H1 (cell line): ENCODE measurements around the gene MTR. TPM values are rescaled to one million over a fixed set of nuclear protein-coding genes. Genes with fewer than 3 reads are reported as not detected.

Experiments
- CTCF ChIA-PET: fragments of 300-600 bp; sonication (Branson Sonifier 250); formaldehyde crosslinking; loops from one replicate; lab custom pipeline; 2021; ENCODE audit not compliant: partially characterized antibody; lab: Charles Lee
- POLR2A ChIA-PET: fragments of 300-600 bp; sonication (Branson Sonifier 250); formaldehyde crosslinking; loops from one replicate; lab custom pipeline; 2021; ENCODE audit warnings: inconsistent platforms; ENCODE audit not compliant: partially characterized antibody; lab: Charles Lee
- DNase-seq, 2 experiments: peaks; one replicate each; pipeline versions ENCODE4 v3.0.0 to v3.0.0-alpha.2; 2010 to 2022; ENCODE audit warnings: low spot score in 2 of 2, low read depth in 1 of 2, mixed read lengths in 1 of 2
- FAIRE-seq: peaks from 2 replicates; lab custom pipeline; 2011; peaks lifted over from hg19 to GRCh38; lab: Jason Lieb, UNC
- H2AFZ ChIP-seq: 2 replicates; pipeline ENCODE4 v1.8.1; 2012; ENCODE audit warnings: low read length, inconsistent platforms
- H2AK5ac ChIP-seq: 2 replicates; pipeline ENCODE4 v1.6.1; 2013; ENCODE audit warnings: low read depth, low read length
- H2BK120ac ChIP-seq: replicated peaks from 2 replicates; pipeline ENCODE3; 2013; ENCODE audit warnings: low read depth, low read length, inconsistent platforms
- H2BK12ac ChIP-seq: 2 replicates; pipeline ENCODE4 v1.6.1; 2013; ENCODE audit warnings: low read depth, low read length
- H2BK15ac ChIP-seq: 2 replicates; pipeline ENCODE4 v1.6.1; 2013; ENCODE audit warnings: low read length
- H2BK20ac ChIP-seq: 2 replicates; pipeline ENCODE4 v1.6.1; 2013; ENCODE audit warnings: low read length
- H2BK5ac ChIP-seq: 2 replicates; pipeline ENCODE4 v1.6.1; 2013; ENCODE audit warnings: low read depth, low read length
- H3K14ac ChIP-seq: 2 replicates; pipeline ENCODE4 v1.6.1; 2013; ENCODE audit warnings: inconsistent platforms; ENCODE audit not compliant: insufficient read length
- H3K18ac ChIP-seq: 2 replicates; pipeline ENCODE4 v1.6.1; 2013; ENCODE audit warnings: low read length; ENCODE audit errors: extremely low read depth
- H3K23ac ChIP-seq: 2 replicates; pipeline ENCODE4 v1.6.1; 2013; ENCODE audit warnings: inconsistent platforms; ENCODE audit not compliant: insufficient read length
- H3K23me2 ChIP-seq: 2 replicates; pipeline ENCODE4 v1.6.1; 2013; ENCODE audit warnings: low read depth, low read length
- H3K27ac ChIP-seq: 2 replicates; pipeline ENCODE4 v1.6.1; 2011; ENCODE audit warnings: low read depth, low read length, inconsistent platforms
- H3K27me3 ChIP-seq, 4 experiments: replicated peaks in 1 of 4; 1 replicate in 1 of 4; 2 replicates in 3 of 4; pipeline versions ENCODE4 v1.6.1 to v1.8.1; 2011 to 2013; ENCODE audit warnings: low read length in 3 of 4, mild to moderate bottlenecking in 3 of 4, inconsistent platforms in 2 of 4, mixed read lengths in 2 of 4, moderate library complexity in 1 of 4; ENCODE audit not compliant: control insufficient read depth in 3 of 4, insufficient read depth in 3 of 4; ENCODE audit errors: extremely low read depth in 1 of 4
- H3K36me3 ChIP-seq, 4 experiments: 2 replicates each; pipeline versions ENCODE4 v1.6.1 to v1.8.1; 2011 to 2013; ENCODE audit warnings: mild to moderate bottlenecking in 4 of 4, low read length in 3 of 4, moderate library complexity in 2 of 4, control low read depth in 1 of 4, inconsistent platforms in 1 of 4; ENCODE audit not compliant: insufficient read depth in 4 of 4, control insufficient read depth in 2 of 4
- H3K4ac ChIP-seq: replicated peaks from 2 replicates; pipeline ENCODE3; 2013; ENCODE audit warnings: low read length, low read depth, mixed read lengths, inconsistent platforms; ENCODE audit not compliant: insufficient read length
- H3K4me1 ChIP-seq, 4 experiments: replicated peaks in 1 of 4; 1 replicate in 1 of 4; 2 replicates in 3 of 4; pipeline versions ENCODE4 v1.6.1 to v1.8.1; 2011 to 2013; ENCODE audit warnings: low read length in 3 of 4, inconsistent platforms in 2 of 4, mixed read lengths in 1 of 4; ENCODE audit not compliant: insufficient read depth in 4 of 4, control insufficient read depth in 3 of 4
- H3K4me2 ChIP-seq, 2 experiments: 2 replicates each; pipeline versions ENCODE4 v1.6.1 to v1.8.1; 2011 to 2013; ENCODE audit warnings: low read depth in 2 of 2, low read length in 2 of 2, control low read depth in 1 of 2, inconsistent platforms in 1 of 2, mild to moderate bottlenecking in 1 of 2; ENCODE audit not compliant: insufficient read depth in 1 of 2
- H3K4me3 ChIP-seq, 4 experiments: fragments of 200-600, 300-600 bp in 1 of 4; sonication (generic), shearing (Covaris generic), sonication (Bioruptor Twin) in 1 of 4; 2 replicates each; pipeline versions ENCODE4 v1.5.1 to v1.8.1; 2011 to 2016; ENCODE audit warnings: low read length in 4 of 4, low read depth in 3 of 4, control low read depth in 2 of 4, inconsistent platforms in 2 of 4, mild to moderate bottlenecking in 2 of 4, mixed read lengths in 1 of 4, moderate library complexity in 1 of 4; ENCODE audit not compliant: insufficient read depth in 2 of 4; ENCODE audit errors: extremely low read depth in 1 of 4
- H3K56ac ChIP-seq: replicated peaks from 2 replicates; pipeline ENCODE3; 2013; ENCODE audit warnings: low read depth, mild to moderate bottlenecking, mixed read lengths, low read length, inconsistent platforms; ENCODE audit not compliant: insufficient read length
- H3K79me1 ChIP-seq: 2 replicates; pipeline ENCODE4 v1.6.1; 2013; ENCODE audit warnings: low read depth, low read length, control low read depth
- H3K79me2 ChIP-seq, 2 experiments: 2 replicates each; pipeline versions ENCODE4 v1.6.1 to v1.8.1; 2012 to 2013; ENCODE audit warnings: low read length in 2 of 2, mild to moderate bottlenecking in 2 of 2, inconsistent platforms in 1 of 2; ENCODE audit not compliant: insufficient read depth in 2 of 2, control insufficient read depth in 1 of 2
- H3K9ac ChIP-seq, 4 experiments: replicated peaks in 1 of 4; 1 replicate in 1 of 4; 2 replicates in 3 of 4; pipeline versions ENCODE4 v1.6.1 to v1.8.1; 2011 to 2013; ENCODE audit warnings: low read depth in 3 of 4, low read length in 3 of 4, control low read depth in 2 of 4, mild to moderate bottlenecking in 2 of 4, moderate library complexity in 2 of 4, inconsistent platforms in 1 of 4; ENCODE audit errors: extremely low read depth in 1 of 4
- H3K9me3 ChIP-seq, 2 experiments: 2 replicates each; pipeline versions ENCODE4 v1.6.1 to v1.8.1; 2012 to 2013; ENCODE audit warnings: mild to moderate bottlenecking in 2 of 2, moderate library complexity in 2 of 2, control low read depth in 1 of 2, inconsistent platforms in 1 of 2, low read depth in 1 of 2, low read length in 1 of 2, mixed read lengths in 1 of 2; ENCODE audit not compliant: insufficient read depth in 2 of 2
- H4K20me1 ChIP-seq, 2 experiments: replicated peaks in 1 of 2; 2 replicates each; pipeline versions ENCODE3 to v1.8.1; 2011 to 2013; ENCODE audit warnings: inconsistent platforms in 2 of 2, low read length in 2 of 2, mild to moderate bottlenecking in 1 of 2; ENCODE audit not compliant: insufficient read depth in 2 of 2, control insufficient read depth in 1 of 2
- H4K5ac ChIP-seq: 2 replicates; pipeline ENCODE4 v1.6.1; 2013; ENCODE audit warnings: low read length, low read depth, mixed read lengths, inconsistent platforms; ENCODE audit not compliant: insufficient read length
- H4K8ac ChIP-seq: 2 replicates; pipeline ENCODE4 v1.8.0; 2013; ENCODE audit warnings: mild to moderate bottlenecking, moderate library complexity, low read length, inconsistent platforms; ENCODE audit not compliant: insufficient read depth; ENCODE audit errors: extremely low read depth
- H4K91ac ChIP-seq: replicated peaks from 2 replicates; pipeline ENCODE3; 2013; ENCODE audit warnings: low read length, mixed read lengths, inconsistent platforms; ENCODE audit not compliant: insufficient read length
- BACH1 ChIP-seq: IDR thresholded peaks from 2 replicates; pipeline ENCODE4 v1.6.1; 2012; ENCODE audit warnings: low read length, improper control_type of control experiment
- CBX8 ChIP-seq: fragments of 300-800, 300-1000 bp; sonication (generic); IDR thresholded peaks from 2 replicates; pipeline ENCODE4 v1.7.1; 2016; ENCODE audit warnings: low read depth, low read length, borderline replicate concordance
- EGR1 ChIP-seq: IDR thresholded peaks from 2 replicates; pipeline ENCODE4 v1.6.1; 2011; ENCODE audit warnings: low read depth, low read length, borderline replicate concordance
- GTF2F1 ChIP-seq: IDR thresholded peaks from 2 replicates; pipeline ENCODE4 v1.6.1; 2012; ENCODE audit warnings: low read depth, low read length, improper control_type of control experiment, borderline replicate concordance
- HDAC6 ChIP-seq: IDR thresholded peaks from one replicate; pipeline ENCODE4 v1.7.1; 2012; ENCODE audit warnings: low read depth, mild to moderate bottlenecking, inconsistent platforms, low read length, moderate library complexity
- KDM4A ChIP-seq: IDR thresholded peaks from one replicate; pipeline ENCODE4 v1.7.1; 2012; ENCODE audit warnings: low read depth, mild to moderate bottlenecking, moderate library complexity, low read length, inconsistent platforms; ENCODE audit not compliant: severe bottlenecking
- POLR2A ChIP-seq, 2 experiments: IDR thresholded peaks; 1 replicate in 1 of 2; 2 replicates in 1 of 2; pipeline ENCODE4 v1.6.1; 2011; ENCODE audit warnings: low read depth in 2 of 2, low read length in 2 of 2, mild to moderate bottlenecking in 2 of 2; ENCODE audit errors: control extremely low read depth in 1 of 2
- TAF1 ChIP-seq: IDR thresholded peaks from 2 replicates; pipeline ENCODE4 v1.6.1; 2011; ENCODE audit warnings: mild to moderate bottlenecking, low read depth, low read length
- TBP ChIP-seq: IDR thresholded peaks from 2 replicates; pipeline ENCODE4 v1.6.1; 2011; ENCODE audit warnings: low read depth, low read length, improper control_type of control experiment
- YY1 ChIP-seq: IDR thresholded peaks from 2 replicates; pipeline ENCODE4 v1.6.1; 2011; ENCODE audit warnings: low read depth, mild to moderate bottlenecking, low read length
- ZNF274 ChIP-seq: IDR thresholded peaks from 2 replicates; pipeline ENCODE4 v1.7.0; 2012; ENCODE audit warnings: low read length, borderline replicate concordance; ENCODE audit errors: extremely low read depth
- WGBS, 2 experiments: shearing (Covaris generic) in 1 of 2; methylation state at CpG; one replicate each; pipeline versions ENCODE4 v1.1.6 to v1.1.7; 2013 to 2015; ENCODE audit warnings: low lambda C conversion rate in 2 of 2, mixed read lengths in 2 of 2, inconsistent platforms in 1 of 2, low coverage in 1 of 2, missing lambda C conversion rate in 1 of 2; ENCODE audit not compliant: insufficient replicate concordance in 2 of 2, insufficient coverage in 1 of 2, insufficient read length in 1 of 2; ENCODE audit errors: extremely low coverage in 1 of 2, missing lambda C conversion rate in 1 of 2; 5-methylcytosine and 5-hydroxymethylcytosine counted together
- polyA plus RNA-seq, 7 experiments: library from polyadenylated mRNA; depleted of rRNA in 3 of 7; stranded (reverse) in 5 of 7; unstranded in 2 of 7; fragments of >200 nt in 5 of 7; fragments of 200-250 nt in 2 of 7; gene quantifications; 1 replicate in 5 of 7; 2 replicates in 1 of 7; 4 replicates in 1 of 7; pipeline versions ENCODE4 v1.2.1 to v1.2.3, GENCODE V29; 2011 to 2013; ENCODE audit warnings: missing spikeins in 2 of 7, mixed read lengths in 2 of 7
- total RNA-seq: library from RNA; stranded (reverse); fragmentation: NEBNext Ultra II Directional; extraction: Animal tissue kit (Norgen Biotek cat#: 25700); gene quantifications from 2 replicates; pipeline ENCODE4 v1.2.1, GENCODE V29; 2021

MTR gene
- total and polyA plus RNA-seq, 2 of the 8 experiments (the other 6 are each of a cell fraction or from before 2014, with no cell fraction given), result 4.8 to 27.4 TPM

DNA sequence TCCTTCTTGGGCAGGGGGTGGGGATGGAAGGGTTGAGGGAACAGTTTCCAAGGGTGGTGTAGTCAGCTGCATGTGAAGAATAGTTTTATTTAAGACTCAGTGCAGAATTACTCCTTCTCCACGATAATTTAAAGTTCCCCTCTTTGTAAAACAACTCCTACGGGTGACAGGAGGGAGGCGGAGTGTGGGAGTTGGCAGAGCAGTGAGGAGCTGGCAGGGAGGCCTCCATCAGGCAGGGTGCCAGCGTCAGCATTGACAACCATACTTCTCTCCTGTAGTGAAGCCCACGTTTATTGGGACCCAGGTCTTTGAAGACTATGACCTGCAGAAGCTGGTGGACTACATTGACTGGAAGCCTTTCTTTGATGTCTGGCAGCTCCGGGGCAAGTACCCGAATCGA lies 93.8 kb downstream of the MTR start:
- 91% methylated on average over 8 of the region's 8 CpGs; no CpG with 5 or more reads in 1 of the 2 experiments for WGBS, 2 experiments
- DNase-seq (no peak), FAIRE-seq (no peak)
- no peak overlapping the region for H4K8ac ChIP-seq
- POLR2A ChIA-PET, result no interaction called here
- H3K27ac ChIP-seq, result no peak overlapping the region
- no peak overlapping the region for H3K18ac ChIP-seq
- H3K9ac ChIP-seq, result no peak overlapping the region
- no peak overlapping the region for H2AK5ac ChIP-seq
- H4K91ac ChIP-seq, result no peak overlapping the region
- H2BK20ac ChIP-seq, result no peak overlapping the region
- no peaks in the 10 kb centered on the region for H3K27me3 ChIP-seq
- no peak overlapping the region for H2BK5ac ChIP-seq
- H4K5ac ChIP-seq, result no peak overlapping the region
- no peaks in the 10 kb centered on the region for H3K9me3 ChIP-seq
- no peak overlapping the region for H3K4me2 ChIP-seq
- no peak overlapping the region for H2BK15ac ChIP-seq
- no peaks in the 10 kb centered on the region for H3K4me1 ChIP-seq
- no peaks in the 10 kb centered on the region for H3K79me1 ChIP-seq
- no peak overlapping the region for H3K14ac ChIP-seq
- H3K36me3 ChIP-seq, result peaks cover 5 to 27% (median 15%) of the 10 kb centered on the region in 4 experiments; a peak in 6 of 8 replicates
- no peak overlapping the region for H3K23ac ChIP-seq
- H2AFZ ChIP-seq, result no peak overlapping the region
- no peak overlapping the region for H2BK12ac ChIP-seq
- H3K4ac ChIP-seq, result no peak overlapping the region
- H3K79me2 ChIP-seq, result no peaks in the 10 kb centered on the region
- H2BK120ac ChIP-seq, result no peak overlapping the region
- TF ChIP-seq CBX8 (no peak), ZNF274 (no peak), TAF1 (no peak), YY1 (no peak), HDAC6 (no peak), TBP (no peak), BACH1 (no peak), KDM4A (no peak), POLR2A (IDR thresholded peaks at IDR 0.05; ENCODE audit: control extremely low read depth in 1 of 2, low read depth in 2 of 2, low read length in 2 of 2) (no peak), GTF2F1 (no peak), EGR1 (no peak)
- TF ChIP-seq, all 59 proteins: peak for 0
- Histone ChIP-seq H4K20me1 (peaks cover 0 to 2% of the 10 kb centered on the region in 2 experiments), H3K56ac (no peak overlapping the region), H3K23me2 (no peaks in the 10 kb centered on the region), H3K4me3 (no peak overlapping the region)
- CTCF ChIA-PET, result interaction anchor here (0.8 to 1.9 kb wide), 2 partner anchors 128 to 674 kb away, joined by 3 to 5 read pairs; no protein-coding TSS in a partner anchor
